ENCODE data around the gene COMMD2.

GRCh38 chr3:149770246-149770645, 18.0 kb upstream of the COMMD2 start:
- no peak for TF ChIP-seq POLR2AphosphoS5 (IDR thresholded peaks at IDR 0.05; ENCODE audit: low read depth, low read length)
- TF ChIP-seq CTCF (IDR thresholded peaks at IDR 0.05), result no peak; the same call in 1 of the 2 replicates
- TF ChIP-seq EP300 (IDR thresholded peaks at IDR 0.05; ENCODE audit: borderline replicate concordance in 1 of 2, low read depth in 1 of 2, low read length in 1 of 2), result no peak
- TF ChIP-seq RAD21 (IDR thresholded peaks at IDR 0.05; ENCODE audit: low read length), result no peak
- TF ChIP-seq SMC3 (IDR thresholded peaks at IDR 0.05; ENCODE audit: low read depth, low read length), result no peak
- TF ChIP-seq REST (IDR thresholded peaks at IDR 0.05; ENCODE audit: low read depth, low read length), result no peak
- TF ChIP-seq TAF1 (IDR thresholded peaks at IDR 0.05; ENCODE audit: borderline replicate concordance, low read depth, low read length), result no peak
- no peak for TF ChIP-seq GABPA (IDR thresholded peaks at IDR 0.05; ENCODE audit: low read depth)
- no peak for TF ChIP-seq TCF12 (IDR thresholded peaks at IDR 0.05)
- no peak for TF ChIP-seq FOSL2 (IDR thresholded peaks at IDR 0.05; ENCODE audit: borderline replicate concordance, low read depth)
- no peak for TF ChIP-seq CHD2 (IDR thresholded peaks at IDR 0.05; ENCODE audit: low read length, partially characterized antibody)
- no peak for TF ChIP-seq FOXM1 (IDR thresholded peaks at IDR 0.05; ENCODE audit: low read depth)

Data from SK-N-SH (cell line).